Esophagus muscularis mucosa (tissue), 3 donors: Measurements from ENCODE around the gene OLFM2.

Experiments used
- POLR2A ChIP-seq: fragments of 450-650 bp; IDR thresholded peaks from one replicate; pipeline ENCODE4 v1.6.1; 2017; ENCODE audit warnings: antibody characterized with exemption, moderate library complexity, mild to moderate bottlenecking, low read depth
- POLR2AphosphoS5 ChIP-seq, 2 donors: sonication (generic); formaldehyde crosslinking; IDR thresholded peaks; one replicate each; pipeline ENCODE4 v1.6.1; 2017; ENCODE audit warnings: antibody characterized with exemption in 2 of 2
- TF ChIP-seq, protein P1 (sequence below), 3 experiments: fragments of 200-600 bp in 2 of 3; fragments of 450-650 bp in 1 of 3; sonication (generic) in 2 of 3; IDR thresholded peaks; one replicate each; pipeline ENCODE4 v1.5.1; 2017 to 2019; ENCODE audit warnings: antibody characterized with exemption in 3 of 3, mild to moderate bottlenecking in 2 of 3, moderate library complexity in 1 of 3

DNA sequence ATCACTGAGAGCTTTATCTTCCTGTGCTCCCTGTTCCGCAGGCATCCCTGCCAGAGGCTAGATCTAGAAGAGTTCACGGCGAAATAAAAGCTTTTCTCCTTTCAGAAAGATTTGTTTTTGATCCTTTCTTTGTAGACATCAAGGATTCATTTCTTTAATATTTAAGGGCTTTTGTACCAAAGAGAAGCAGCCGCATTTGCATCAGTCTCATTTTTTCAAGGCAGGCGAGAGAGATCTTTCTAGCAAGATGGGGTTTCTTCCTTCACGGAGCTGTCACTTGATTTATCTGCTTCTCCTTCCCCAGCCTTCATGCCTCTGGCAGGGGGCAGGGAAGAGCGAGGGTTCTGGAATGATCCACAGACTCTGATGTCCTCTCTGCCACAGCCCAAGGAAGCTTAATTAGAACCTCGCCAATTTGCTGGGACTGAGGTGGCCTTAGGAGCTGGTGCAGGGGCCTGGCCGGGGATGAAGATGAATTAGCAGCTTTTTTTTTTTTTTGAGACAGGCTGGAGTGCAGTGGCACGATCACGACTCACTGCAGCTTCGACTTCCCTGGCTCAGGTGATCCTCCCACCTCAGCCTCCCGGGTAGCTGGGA, 61.2 kb downstream of the OLFM2 start:
- TF ChIP-seq POLR2AphosphoS5 (IDR thresholded peaks at IDR 0.05): no peak
- TF ChIP-seq, protein P1, sequence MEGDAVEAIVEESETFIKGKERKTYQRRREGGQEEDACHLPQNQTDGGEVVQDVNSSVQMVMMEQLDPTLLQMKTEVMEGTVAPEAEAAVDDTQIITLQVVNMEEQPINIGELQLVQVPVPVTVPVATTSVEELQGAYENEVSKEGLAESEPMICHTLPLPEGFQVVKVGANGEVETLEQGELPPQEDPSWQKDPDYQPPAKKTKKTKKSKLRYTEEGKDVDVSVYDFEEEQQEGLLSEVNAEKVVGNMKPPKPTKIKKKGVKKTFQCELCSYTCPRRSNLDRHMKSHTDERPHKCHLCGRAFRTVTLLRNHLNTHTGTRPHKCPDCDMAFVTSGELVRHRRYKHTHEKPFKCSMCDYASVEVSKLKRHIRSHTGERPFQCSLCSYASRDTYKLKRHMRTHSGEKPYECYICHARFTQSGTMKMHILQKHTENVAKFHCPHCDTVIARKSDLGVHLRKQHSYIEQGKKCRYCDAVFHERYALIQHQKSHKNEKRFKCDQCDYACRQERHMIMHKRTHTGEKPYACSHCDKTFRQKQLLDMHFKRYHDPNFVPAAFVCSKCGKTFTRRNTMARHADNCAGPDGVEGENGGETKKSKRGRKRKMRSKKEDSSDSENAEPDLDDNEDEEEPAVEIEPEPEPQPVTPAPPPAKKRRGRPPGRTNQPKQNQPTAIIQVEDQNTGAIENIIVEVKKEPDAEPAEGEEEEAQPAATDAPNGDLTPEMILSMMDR (IDR thresholded peaks at IDR 0.05): no peak
- TF ChIP-seq POLR2A: no peak
